K562 (cell line): ENCODE measurements around the gene HMBS. TPM values are rescaled to one million over a fixed set of nuclear protein-coding genes. Genes with fewer than 3 reads are reported as not detected.

Experiments
- polyA plus RNA-seq, 8 experiments: library from polyadenylated mRNA; depleted of rRNA in 4 of 8; stranded (reverse) in 5 of 8; unstranded in 3 of 8; fragments of >200 nt; fragmentation: Nextera tagmentation in 2 of 8; fragmentation: Illumina TruSeq in 1 of 8; extraction: Ambion mirVana in 2 of 8; extraction: Trizol in 1 of 8; gene quantifications; 2 replicates each; pipeline versions ENCODE4 v1.2.1 to v1.2.3, GENCODE V29; 2011 to 2014; ENCODE audit warnings: inconsistent platforms in 1 of 8, missing spikeins in 1 of 8
- total RNA-seq, 7 experiments: library from RNA; depleted of rRNA in 6 of 7; stranded (reverse); fragments of >200 nt in 6 of 7; fragmentation: Illumina TruSeq in 2 of 7; extraction: Trizol in 2 of 7; gene quantifications; 2 replicates each; pipeline versions ENCODE4 v1.2.1 to v1.2.3, GENCODE V29; 2011 to 2021; ENCODE audit warnings: low replicate concordance in 1 of 7

The HMBS gene
- total and polyA plus RNA-seq, 9 of the 15 experiments (the other 6 are each of a cell fraction or from before 2014, with no cell fraction given) = 56.9 to 385 (median 286) TPM

Other genes starting within 250 kb of the HMBS start
Only the 7 nearest of the 19 such genes appear.
- 27.9 and 34.1 TPM in 2 replicates for gene SLC37A4, start 54.0 kb upstream of the HMBS start, total RNA-seq (2014; rRNA removed)
- 34.5 and 35.7 TPM in 2 replicates for gene SLC37A4, start 54.0 kb upstream of the HMBS start, total RNA-seq (2014; rRNA removed; fragmentation: Illumina TruSeq; extraction: Trizol)
- gene SLC37A4, start 54.0 kb upstream of the HMBS start, total RNA-seq (2015; rRNA removed; fragmentation: Illumina TruSeq; extraction: Trizol) = 27.9 and 28.2 TPM in 2 replicates
- 48.8 and 49.8 TPM in 2 replicates for gene SLC37A4, start 54.0 kb upstream of the HMBS start, total RNA-seq (2021)
- gene SLC37A4, start 54.0 kb upstream of the HMBS start, polyA plus RNA-seq (2011; rRNA removed) = 73.9 and 87.9 TPM in 2 replicates
- gene SLC37A4, start 54.0 kb upstream of the HMBS start, polyA plus RNA-seq (2014; fragmentation: Illumina TruSeq; extraction: Trizol) = 54.6 and 55.2 TPM in 2 replicates
- gene SLC37A4, start 54.0 kb upstream of the HMBS start, polyA plus RNA-seq (2014; fragmentation: Nextera tagmentation; extraction: Ambion mirVana) = 10 to 100 TPM; 24.7 to 40.7 TPM
- gene SLC37A4, start 54.0 kb upstream of the HMBS start, polyA plus RNA-seq (2014; rRNA removed) = 54.6 and 55.0 TPM in 2 replicates
- 128 and 132 TPM in 2 replicates for gene HYOU1, start 27.7 kb upstream of the HMBS start, total RNA-seq (2014; rRNA removed)
- gene HYOU1, start 27.7 kb upstream of the HMBS start, total RNA-seq (2014; rRNA removed; fragmentation: Illumina TruSeq; extraction: Trizol) = 95.2 and 104 TPM in 2 replicates
- 124 and 125 TPM in 2 replicates for gene HYOU1, start 27.7 kb upstream of the HMBS start, total RNA-seq (2015; rRNA removed; fragmentation: Illumina TruSeq; extraction: Trizol)
- gene HYOU1, start 27.7 kb upstream of the HMBS start, total RNA-seq (2021) = 193 and 197 TPM in 2 replicates
- 159 and 196 TPM in 2 replicates for gene HYOU1, start 27.7 kb upstream of the HMBS start, polyA plus RNA-seq (2011; rRNA removed)
- gene HYOU1, start 27.7 kb upstream of the HMBS start, polyA plus RNA-seq (2014; fragmentation: Illumina TruSeq; extraction: Trizol) = 180 and 197 TPM in 2 replicates
- 10 to 100 TPM; 19.5 to 46.2 TPM for gene HYOU1, start 27.7 kb upstream of the HMBS start, polyA plus RNA-seq (2014; fragmentation: Nextera tagmentation; extraction: Ambion mirVana)
- 145 and 151 TPM in 2 replicates for gene HYOU1, start 27.7 kb upstream of the HMBS start, polyA plus RNA-seq (2014; rRNA removed)
- gene VPS11, start 17.1 kb upstream of the HMBS start, total RNA-seq (2014; rRNA removed) = 31.2 and 38.7 TPM in 2 replicates
- 20.4 and 23.0 TPM in 2 replicates for gene VPS11, start 17.1 kb upstream of the HMBS start, total RNA-seq (2014; rRNA removed; fragmentation: Illumina TruSeq; extraction: Trizol)
- gene VPS11, start 17.1 kb upstream of the HMBS start, total RNA-seq (2015; rRNA removed; fragmentation: Illumina TruSeq; extraction: Trizol) = 31.3 and 33.5 TPM in 2 replicates
- gene VPS11, start 17.1 kb upstream of the HMBS start, total RNA-seq (2021) = 25.5 and 28.6 TPM in 2 replicates
- 14.1 and 16.7 TPM in 2 replicates for gene VPS11, start 17.1 kb upstream of the HMBS start, polyA plus RNA-seq (2011; rRNA removed)
- gene VPS11, start 17.1 kb upstream of the HMBS start, polyA plus RNA-seq (2014; fragmentation: Illumina TruSeq; extraction: Trizol) = 31.1 and 35.5 TPM in 2 replicates
- 10 to 100 TPM; 19.7 to 31.6 TPM for gene VPS11, start 17.1 kb upstream of the HMBS start, polyA plus RNA-seq (2014; fragmentation: Nextera tagmentation; extraction: Ambion mirVana)
- gene VPS11, start 17.1 kb upstream of the HMBS start, polyA plus RNA-seq (2014; rRNA removed) = 24.9 and 27.5 TPM in 2 replicates
- gene DPAGT1, start 17.0 kb downstream of the HMBS start, total RNA-seq (2014; rRNA removed) = 29.9 and 44.1 TPM in 2 replicates
- 42.2 and 43.8 TPM in 2 replicates for gene DPAGT1, start 17.0 kb downstream of the HMBS start, total RNA-seq (2014; rRNA removed; fragmentation: Illumina TruSeq; extraction: Trizol)
- gene DPAGT1, start 17.0 kb downstream of the HMBS start, total RNA-seq (2015; rRNA removed; fragmentation: Illumina TruSeq; extraction: Trizol) = 35.3 and 40.0 TPM in 2 replicates
- 79.3 and 85.8 TPM in 2 replicates for gene DPAGT1, start 17.0 kb downstream of the HMBS start, total RNA-seq (2021)
- gene DPAGT1, start 17.0 kb downstream of the HMBS start, polyA plus RNA-seq (2011; rRNA removed) = 85.0 and 126 TPM in 2 replicates
- gene DPAGT1, start 17.0 kb downstream of the HMBS start, polyA plus RNA-seq (2014; fragmentation: Illumina TruSeq; extraction: Trizol) = 112 and 113 TPM in 2 replicates
- gene DPAGT1, start 17.0 kb downstream of the HMBS start, polyA plus RNA-seq (2014; fragmentation: Nextera tagmentation; extraction: Ambion mirVana) = 100 to 1,000 TPM in 1 of 2 experiments, 10 to 100 TPM in 1; 91.1 to 135 TPM
- 61.3 and 79.2 TPM in 2 replicates for gene DPAGT1, start 17.0 kb downstream of the HMBS start, polyA plus RNA-seq (2014; rRNA removed)
- 16.9 and 23.8 TPM in 2 replicates for gene C2CD2L, start 22.5 kb downstream of the HMBS start, total RNA-seq (2014; rRNA removed)
- 6.9 and 11.8 TPM in 2 replicates for gene C2CD2L, start 22.5 kb downstream of the HMBS start, total RNA-seq (2014; rRNA removed; fragmentation: Illumina TruSeq; extraction: Trizol)
- gene C2CD2L, start 22.5 kb downstream of the HMBS start, total RNA-seq (2015; rRNA removed; fragmentation: Illumina TruSeq; extraction: Trizol) = 14.8 and 15.6 TPM in 2 replicates
- 34.1 and 41.2 TPM in 2 replicates for gene C2CD2L, start 22.5 kb downstream of the HMBS start, total RNA-seq (2021)
- 10.8 and 19.6 TPM in 2 replicates for gene C2CD2L, start 22.5 kb downstream of the HMBS start, polyA plus RNA-seq (2011; rRNA removed)
- gene C2CD2L, start 22.5 kb downstream of the HMBS start, polyA plus RNA-seq (2014; fragmentation: Illumina TruSeq; extraction: Trizol) = 29.7 and 34.7 TPM in 2 replicates
- gene C2CD2L, start 22.5 kb downstream of the HMBS start, polyA plus RNA-seq (2014; fragmentation: Nextera tagmentation; extraction: Ambion mirVana) = 1 to 10 TPM in 1 of 2 experiments, under 1 TPM in 1; 0.66 to 1.0 TPM
- 22.4 and 25.7 TPM in 2 replicates for gene C2CD2L, start 22.5 kb downstream of the HMBS start, polyA plus RNA-seq (2014; rRNA removed)
- 15.1 and 17.0 TPM in 2 replicates for gene HINFP, start 36.7 kb downstream of the HMBS start, total RNA-seq (2014; rRNA removed)
- gene HINFP, start 36.7 kb downstream of the HMBS start, total RNA-seq (2014; rRNA removed; fragmentation: Illumina TruSeq; extraction: Trizol) = 14.5 and 15.8 TPM in 2 replicates
- 13.8 and 13.9 TPM in 2 replicates for gene HINFP, start 36.7 kb downstream of the HMBS start, total RNA-seq (2015; rRNA removed; fragmentation: Illumina TruSeq; extraction: Trizol)
- 23.5 and 24.6 TPM in 2 replicates for gene HINFP, start 36.7 kb downstream of the HMBS start, total RNA-seq (2021)
- gene HINFP, start 36.7 kb downstream of the HMBS start, polyA plus RNA-seq (2011; rRNA removed) = 29.4 and 41.9 TPM in 2 replicates
- gene HINFP, start 36.7 kb downstream of the HMBS start, polyA plus RNA-seq (2014; fragmentation: Illumina TruSeq; extraction: Trizol) = 19.1 and 21.5 TPM in 2 replicates
- gene HINFP, start 36.7 kb downstream of the HMBS start, polyA plus RNA-seq (2014; fragmentation: Nextera tagmentation; extraction: Ambion mirVana) = 10 to 100 TPM; 22.5 to 34.1 TPM
- 24.0 and 30.5 TPM in 2 replicates for gene HINFP, start 36.7 kb downstream of the HMBS start, polyA plus RNA-seq (2014; rRNA removed)
- gene ABCG4, start 64.2 kb downstream of the HMBS start, total RNA-seq (2014; rRNA removed) = 0.09 TPM in 1 of 2 replicates, not detected in the other
- not detected in 2 replicates for gene ABCG4, start 64.2 kb downstream of the HMBS start, total RNA-seq (2014; rRNA removed; fragmentation: Illumina TruSeq; extraction: Trizol)
- not detected in 2 replicates for gene ABCG4, start 64.2 kb downstream of the HMBS start, total RNA-seq (2015; rRNA removed; fragmentation: Illumina TruSeq; extraction: Trizol)
- gene ABCG4, start 64.2 kb downstream of the HMBS start, total RNA-seq (2021) = 0.11 and 0.13 TPM in 2 replicates
- 0.04 and 0.08 TPM in 2 replicates for gene ABCG4, start 64.2 kb downstream of the HMBS start, polyA plus RNA-seq (2011; rRNA removed)
- gene ABCG4, start 64.2 kb downstream of the HMBS start, polyA plus RNA-seq (2014; fragmentation: Illumina TruSeq; extraction: Trizol) = 0.07 and 0.11 TPM in 2 replicates
- gene ABCG4, start 64.2 kb downstream of the HMBS start, polyA plus RNA-seq (2014; fragmentation: Nextera tagmentation; extraction: Ambion mirVana) = not detected
- gene ABCG4, start 64.2 kb downstream of the HMBS start, polyA plus RNA-seq (2014; rRNA removed) = 0.03 and 0.05 TPM in 2 replicates